ENCODE measurements around the gene TLN1.

- TF ChIP-seq CTCF (IDR thresholded peaks at IDR 0.05) (no peak), ZFX (IDR thresholded peaks at IDR 0.05; ENCODE audit: borderline replicate concordance) (no peak)
These were observed 36.0 kb downstream of the TLN1 start for GRCh38 chr9:35695943-35696401.

Data from 22Rv1 (cell line).